ENCODE measurements around the gene COG6. TPM values are rescaled to one million over a fixed set of nuclear protein-coding genes. Genes with fewer than 3 reads are reported as not detected.

COG6 gene
- total RNA-seq, 2 donors from 2014 or later: 16.2 to 23.2 TPM

- Histone ChIP-seq H3K4me3 (no peak overlapping the region), H3K27me3 (no peaks in the 10 kb centered on the region), H3K9me3 (no peaks in the 10 kb centered on the region), H3K27ac (no peak overlapping the region), H3K4me1 (no peaks in the 10 kb centered on the region), H3K36me3 (no peaks in the 10 kb centered on the region)
- no peak for DNase-seq (ENCODE audit: low spot score)
- TF ChIP-seq, protein P1, sequence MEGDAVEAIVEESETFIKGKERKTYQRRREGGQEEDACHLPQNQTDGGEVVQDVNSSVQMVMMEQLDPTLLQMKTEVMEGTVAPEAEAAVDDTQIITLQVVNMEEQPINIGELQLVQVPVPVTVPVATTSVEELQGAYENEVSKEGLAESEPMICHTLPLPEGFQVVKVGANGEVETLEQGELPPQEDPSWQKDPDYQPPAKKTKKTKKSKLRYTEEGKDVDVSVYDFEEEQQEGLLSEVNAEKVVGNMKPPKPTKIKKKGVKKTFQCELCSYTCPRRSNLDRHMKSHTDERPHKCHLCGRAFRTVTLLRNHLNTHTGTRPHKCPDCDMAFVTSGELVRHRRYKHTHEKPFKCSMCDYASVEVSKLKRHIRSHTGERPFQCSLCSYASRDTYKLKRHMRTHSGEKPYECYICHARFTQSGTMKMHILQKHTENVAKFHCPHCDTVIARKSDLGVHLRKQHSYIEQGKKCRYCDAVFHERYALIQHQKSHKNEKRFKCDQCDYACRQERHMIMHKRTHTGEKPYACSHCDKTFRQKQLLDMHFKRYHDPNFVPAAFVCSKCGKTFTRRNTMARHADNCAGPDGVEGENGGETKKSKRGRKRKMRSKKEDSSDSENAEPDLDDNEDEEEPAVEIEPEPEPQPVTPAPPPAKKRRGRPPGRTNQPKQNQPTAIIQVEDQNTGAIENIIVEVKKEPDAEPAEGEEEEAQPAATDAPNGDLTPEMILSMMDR (IDR thresholded peaks at IDR 0.05): no peak
Observed at GRCh38 chr13:39618561-39618960, 36.9 kb upstream of the COG6 start.

DNA sequence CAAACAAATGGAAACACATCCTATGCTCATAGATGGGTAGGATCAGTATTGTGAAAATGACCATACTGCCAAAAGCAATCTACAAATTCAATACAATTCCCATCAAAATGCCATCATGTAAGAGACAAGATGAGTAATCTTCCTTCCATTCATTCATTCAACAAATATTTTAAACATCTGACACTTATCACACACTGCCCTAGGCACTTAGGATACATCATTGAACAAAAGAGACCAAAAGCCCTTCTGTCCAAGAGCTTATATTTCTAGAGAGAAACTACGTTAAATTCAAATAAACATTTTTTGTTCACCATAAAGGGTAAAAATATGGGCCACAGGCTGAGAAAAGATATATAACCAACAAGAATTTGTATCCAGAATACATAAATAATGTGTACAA is 32.0 kb upstream of the COG6 start:
- Histone ChIP-seq H3K27ac (no peak overlapping the region), H3K36me3 (no peaks in the 10 kb centered on the region), H3K27me3 (no peaks in the 10 kb centered on the region), H3K4me1 (no peaks in the 10 kb centered on the region), H3K9me3 (no peaks in the 10 kb centered on the region), H3K4me3 (no peak overlapping the region)
- DNase-seq (ENCODE audit: low spot score): no peak
- TF ChIP-seq, protein P1 (IDR thresholded peaks at IDR 0.05): no peak

DNA sequence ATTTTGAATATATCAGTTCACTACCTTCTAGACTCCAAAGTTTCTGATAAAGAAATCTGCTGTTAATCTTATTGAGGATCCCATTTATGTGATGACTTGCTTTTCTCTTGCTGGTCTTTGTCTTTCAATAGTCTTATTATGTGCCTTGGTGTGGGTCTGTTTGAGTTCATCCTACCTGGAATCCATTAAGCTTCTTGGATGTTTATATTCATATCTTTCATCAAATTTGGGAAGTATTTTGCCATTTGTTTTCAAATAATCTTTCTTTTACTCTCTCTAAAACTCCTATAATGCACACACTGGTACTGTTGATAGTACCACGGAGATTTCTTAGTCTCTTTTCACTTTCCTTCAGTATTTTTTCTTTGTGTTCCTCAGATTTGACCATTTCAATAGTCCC is 24.2 kb upstream of the COG6 start:
- no peak overlapping the region for H3K4me3 ChIP-seq
- no peaks in the 10 kb centered on the region for H3K36me3 ChIP-seq
- peaks cover 0 to 20% of the 10 kb centered on the region in 2 donors for H3K9me3 ChIP-seq
- no peaks in the 10 kb centered on the region for H3K4me1 ChIP-seq
- no peaks in the 10 kb centered on the region for H3K27me3 ChIP-seq
- no peak overlapping the region for H3K27ac ChIP-seq
- no peak for DNase-seq (ENCODE audit: low spot score)
- TF ChIP-seq, protein P1 (IDR thresholded peaks at IDR 0.05): no peak

- TF ChIP-seq, protein P1 (IDR thresholded peaks at IDR 0.05): no peak
- no peaks in the 10 kb centered on the region for H3K4me1 ChIP-seq
- no peak overlapping the region for H3K27ac ChIP-seq
- no peaks in the 10 kb centered on the region for H3K27me3 ChIP-seq
- H3K9me3 ChIP-seq: peaks cover 0 to 20% of the 10 kb centered on the region in 2 donors
- H3K4me3 ChIP-seq: no peak overlapping the region
- no peaks in the 10 kb centered on the region for H3K36me3 ChIP-seq
- DNase-seq (ENCODE audit: low spot score): no peak
Observed at GRCh38 chr13:39632994-39633393, 22.5 kb upstream of the COG6 start.

DNA sequence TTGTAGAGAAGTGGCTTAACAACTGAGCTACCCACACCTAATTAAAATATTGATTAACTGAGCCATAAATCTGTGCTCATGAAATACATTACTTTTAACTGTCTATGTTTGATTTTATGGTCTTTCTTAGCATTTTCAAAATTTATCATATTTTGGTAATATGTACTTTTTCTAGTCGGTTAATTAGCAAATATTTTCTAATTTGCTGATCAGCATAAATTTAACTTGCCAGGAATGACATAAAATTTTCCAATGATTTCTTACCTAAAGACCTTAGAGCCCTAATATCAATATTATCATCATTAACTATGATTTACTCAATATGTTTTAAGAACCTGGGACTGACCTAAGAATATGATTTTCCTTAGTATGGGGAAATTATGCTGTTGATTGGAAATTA is 19.9 kb upstream of the COG6 start:
- H3K9me3 ChIP-seq: peaks cover 0 to 20% of the 10 kb centered on the region in 2 donors
- TF ChIP-seq, protein P1 (IDR thresholded peaks at IDR 0.05): no peak
- no peaks in the 10 kb centered on the region for H3K36me3 ChIP-seq
- no peaks in the 10 kb centered on the region for H3K27me3 ChIP-seq
- H3K27ac ChIP-seq: no peak overlapping the region
- no peaks in the 10 kb centered on the region for H3K4me1 ChIP-seq
- no peak overlapping the region for H3K4me3 ChIP-seq
- DNase-seq (ENCODE audit: low spot score): no peak

DNA sequence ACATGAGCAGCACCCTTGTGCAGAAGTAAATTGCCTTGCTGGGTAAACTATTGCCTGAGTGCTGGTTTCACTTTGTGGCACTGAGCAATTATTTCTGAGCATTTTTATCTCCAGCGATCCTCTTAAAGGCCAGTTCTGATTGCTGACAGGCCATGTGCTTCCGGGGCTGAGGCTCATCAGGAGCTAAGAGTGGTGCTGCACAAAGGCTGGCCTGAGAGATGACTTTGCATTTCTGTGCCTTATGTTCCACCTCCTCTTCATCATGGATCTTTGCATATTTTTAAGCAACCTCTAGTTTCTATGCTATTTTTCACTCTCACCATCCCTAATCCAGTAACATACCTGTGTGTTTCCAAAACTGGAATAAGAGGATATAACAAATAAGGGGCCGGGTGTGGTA is 17.6 kb upstream of the COG6 start:
- no peak for DNase-seq (ENCODE audit: low spot score)
- H3K4me1 ChIP-seq: no peaks in the 10 kb centered on the region
- H3K27me3 ChIP-seq: no peaks in the 10 kb centered on the region
- H3K36me3 ChIP-seq: no peaks in the 10 kb centered on the region
- H3K27ac ChIP-seq: no peak overlapping the region
- TF ChIP-seq, protein P1 (IDR thresholded peaks at IDR 0.05): no peak
- no peak overlapping the region for H3K4me3 ChIP-seq
- H3K9me3 ChIP-seq: no peaks in the 10 kb centered on the region
